ENCODE measurements around the gene HS6ST1.
"Not testable (repeated sequence)": the region's sequence is repeated elsewhere in the genome, so short reads cannot be mapped to it uniquely, and the experiment has no call there.

Gene HS6ST1

GRCh38 chr2:128267197-128267596 lies 51.5 kb downstream of the HS6ST1 start:
- DNase-seq = not testable (repeated sequence)

- DNase-seq = not testable (repeated sequence)
Measured at GRCh38 chr2:128266463-128266862, 52.2 kb downstream of the HS6ST1 start.

GRCh38 chr2:128265608-128265993 lies 53.1 kb downstream of the HS6ST1 start:
- not testable (repeated sequence) for DNase-seq

DNA sequence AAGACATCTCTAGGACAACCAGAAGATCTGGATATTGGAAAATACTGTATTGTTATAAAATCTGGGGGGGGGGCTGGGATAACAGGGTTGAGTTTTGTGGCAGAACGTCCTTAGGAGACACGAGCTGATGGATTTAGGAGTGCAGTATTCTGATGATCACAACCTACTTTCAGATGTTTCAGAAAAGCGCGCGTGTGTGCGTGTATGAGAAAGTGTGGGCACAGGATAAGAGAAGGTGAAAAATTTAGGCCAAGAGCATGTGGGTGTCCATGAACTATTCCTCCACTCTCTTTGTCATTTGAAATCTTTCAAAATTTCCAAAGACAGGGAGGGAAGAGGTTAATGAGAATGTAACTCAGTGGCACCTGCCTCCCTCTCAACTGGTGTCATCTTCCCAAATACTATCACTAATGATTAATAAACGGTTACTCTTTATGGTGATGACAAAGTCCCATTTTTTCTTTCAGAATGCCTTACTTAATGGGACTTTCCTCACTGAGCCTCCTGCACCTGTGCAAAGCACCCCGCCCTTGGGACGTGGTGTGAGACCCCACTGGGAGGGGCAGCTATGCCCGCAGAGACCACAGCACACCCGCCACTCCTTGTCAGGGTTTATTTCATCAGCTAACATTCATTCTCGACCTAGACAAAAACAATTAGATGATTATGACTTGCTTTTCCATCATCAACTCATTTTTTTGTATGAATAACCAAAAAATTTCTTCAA lies 53.6 kb downstream of the HS6ST1 start:
- DNase-seq = no peak

DNA sequence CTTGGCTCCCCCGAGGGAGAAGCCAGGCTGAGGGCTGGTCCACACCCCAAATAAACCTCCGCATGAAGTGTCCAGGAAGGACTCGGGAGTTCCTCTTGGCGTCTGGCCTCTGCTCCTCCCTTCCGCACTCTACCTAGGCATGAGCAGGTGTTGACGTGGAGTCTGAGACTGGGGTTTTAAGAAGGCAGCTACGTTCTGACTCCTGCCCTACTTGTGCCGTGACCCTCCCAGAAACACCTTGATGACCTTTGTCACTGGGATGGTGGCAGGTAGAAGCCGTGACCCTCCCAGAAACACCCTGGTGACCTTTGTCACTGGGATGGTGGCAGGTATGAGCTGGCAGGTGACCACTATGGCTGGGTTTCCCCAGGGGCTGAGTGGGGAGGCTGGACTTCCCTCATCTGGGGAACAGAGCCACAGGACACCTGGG lies 54.8 kb downstream of the HS6ST1 start:
- no peak for DNase-seq

GRCh38 chr2:128262315-128263253 lies 56.1 kb downstream of the HS6ST1 start:
- DNase-seq = no peak

DNA sequence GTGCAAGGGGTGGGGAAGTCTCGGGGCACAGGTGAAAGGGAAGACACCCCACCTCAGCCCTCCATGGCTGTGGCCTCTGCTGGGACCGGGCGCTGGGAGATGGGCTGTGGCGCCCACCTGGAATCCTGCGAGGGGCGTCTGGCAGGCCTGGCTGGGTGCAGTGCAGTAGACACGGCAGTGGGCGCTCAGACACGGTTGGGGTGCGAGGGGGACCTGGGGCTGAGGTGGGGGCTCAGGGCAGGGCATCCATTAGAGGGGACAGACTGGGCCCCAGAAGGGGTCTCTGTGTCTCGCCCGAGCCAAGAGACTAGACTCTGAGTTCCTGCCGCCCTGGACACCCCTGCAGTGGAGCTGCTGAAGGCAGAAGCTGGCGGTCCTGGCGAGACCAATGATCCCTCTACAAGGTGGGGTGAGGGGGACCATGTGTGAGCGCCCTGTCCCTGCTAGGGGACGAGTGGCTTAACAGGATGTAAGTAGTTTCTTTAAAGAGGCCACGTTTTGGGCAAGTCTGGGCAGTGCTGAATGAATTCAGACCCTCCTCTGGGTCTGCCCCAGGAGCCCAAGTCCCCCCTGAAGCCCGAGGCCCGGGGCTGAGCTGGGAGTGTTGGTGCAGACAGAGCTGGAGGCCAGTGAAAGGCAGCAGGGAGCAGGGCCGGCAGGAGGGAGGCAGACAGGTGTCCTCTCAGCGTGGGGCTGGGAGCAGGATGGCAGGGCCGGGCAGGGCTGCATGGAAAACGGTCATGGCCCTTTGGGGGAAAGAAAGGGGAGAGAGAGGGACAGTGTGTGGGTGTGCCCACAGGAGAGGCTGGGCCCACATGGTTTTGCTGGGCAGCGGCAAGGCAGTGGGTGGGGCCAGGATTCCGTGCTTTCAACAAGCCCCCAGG lies 57.2 kb downstream of the HS6ST1 start:
- no peak for DNase-seq

DNA sequence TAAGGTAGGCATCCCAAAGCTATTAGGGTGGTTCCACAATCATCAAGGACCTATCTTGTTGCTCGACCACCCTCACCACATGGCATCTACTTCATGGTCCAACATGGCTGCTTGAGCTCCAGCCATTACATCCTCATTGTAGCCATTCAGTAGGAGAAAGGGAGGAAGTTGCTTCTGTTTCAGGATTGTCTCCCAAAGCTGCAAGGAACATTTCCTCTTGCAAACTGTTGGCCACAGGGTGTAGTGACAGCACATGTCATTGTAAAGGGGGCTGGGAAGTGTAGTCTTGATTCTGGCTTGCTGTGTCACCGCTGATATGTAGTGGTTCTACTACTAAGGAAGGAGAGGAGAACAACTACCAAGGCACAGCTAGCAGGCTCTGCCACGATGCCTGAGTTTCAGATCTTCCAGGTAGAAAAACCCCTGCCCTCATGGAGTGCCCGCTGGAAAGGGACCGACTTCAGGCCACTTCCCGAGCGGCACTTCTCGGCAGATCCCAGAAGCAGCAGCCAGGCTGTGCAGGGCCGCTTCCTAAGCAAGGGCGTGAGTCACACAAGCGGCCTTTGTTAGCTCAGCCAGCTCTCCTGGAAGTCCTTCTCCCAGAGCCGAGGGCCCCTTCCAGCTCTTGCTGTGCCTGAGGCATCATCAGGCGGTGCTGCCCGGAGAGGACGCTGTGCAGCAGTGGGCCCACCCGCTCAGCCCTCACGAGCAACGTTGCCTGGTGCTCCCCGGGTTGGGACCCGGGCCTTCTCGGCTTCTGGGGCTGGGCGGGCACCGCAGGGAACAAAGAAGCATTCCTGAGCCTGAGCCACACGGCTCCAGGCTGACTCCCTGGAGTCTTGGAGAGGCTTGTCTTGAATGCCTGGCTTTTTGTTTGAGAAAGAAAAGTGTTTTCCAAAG lies 58.2 kb downstream of the HS6ST1 start:
- peak; percentile 81 for DNase-seq

GRCh38 chr2:128259585-128259984 lies 59.1 kb downstream of the HS6ST1 start:
- no peak for DNase-seq

DNA sequence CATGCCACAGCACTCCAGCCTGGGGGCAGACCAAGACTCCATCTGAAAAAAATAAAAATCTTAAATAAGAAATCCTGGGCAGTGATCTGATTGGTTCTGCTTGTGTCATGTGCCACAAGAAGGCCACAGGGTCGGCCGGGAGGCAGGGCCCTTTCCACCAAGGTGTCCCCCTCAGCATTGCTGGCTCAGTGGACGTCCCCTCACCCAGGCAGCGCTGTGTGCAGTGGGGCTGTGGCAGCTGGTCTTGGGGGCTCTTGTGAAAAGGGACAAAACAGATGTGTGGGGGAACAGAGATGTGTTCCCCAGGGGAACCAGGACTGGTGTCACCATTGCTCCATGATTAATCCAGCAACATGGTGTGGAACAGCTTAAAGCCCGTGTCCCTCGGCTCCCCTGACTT lies 60.5 kb downstream of the HS6ST1 start:
- no peak for DNase-seq

DNA sequence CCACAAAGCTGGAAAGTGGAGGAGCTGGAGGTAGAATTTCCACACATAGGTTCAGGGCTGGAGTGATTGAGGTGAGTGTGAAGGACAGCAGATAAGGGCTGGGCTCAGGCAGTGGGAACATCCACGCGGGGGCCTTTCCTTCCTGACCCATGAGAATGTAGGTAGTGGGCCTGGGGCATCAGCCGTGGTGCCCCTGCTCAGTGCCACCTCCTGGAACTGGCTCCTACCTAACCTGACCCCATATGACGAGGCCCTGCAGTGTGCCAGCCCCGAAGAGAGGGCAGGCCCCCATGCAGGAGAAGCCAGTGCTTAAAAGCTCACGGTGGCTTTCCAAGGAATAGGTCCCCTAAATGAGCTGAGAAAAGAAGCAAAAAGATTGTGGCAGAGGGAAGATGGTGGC lies 66.2 kb downstream of the HS6ST1 start:
- no peak for DNase-seq

- DNase-seq = not testable (repeated sequence)
Measured at GRCh38 chr2:128252086-128252485, 66.6 kb downstream of the HS6ST1 start.

DNA sequence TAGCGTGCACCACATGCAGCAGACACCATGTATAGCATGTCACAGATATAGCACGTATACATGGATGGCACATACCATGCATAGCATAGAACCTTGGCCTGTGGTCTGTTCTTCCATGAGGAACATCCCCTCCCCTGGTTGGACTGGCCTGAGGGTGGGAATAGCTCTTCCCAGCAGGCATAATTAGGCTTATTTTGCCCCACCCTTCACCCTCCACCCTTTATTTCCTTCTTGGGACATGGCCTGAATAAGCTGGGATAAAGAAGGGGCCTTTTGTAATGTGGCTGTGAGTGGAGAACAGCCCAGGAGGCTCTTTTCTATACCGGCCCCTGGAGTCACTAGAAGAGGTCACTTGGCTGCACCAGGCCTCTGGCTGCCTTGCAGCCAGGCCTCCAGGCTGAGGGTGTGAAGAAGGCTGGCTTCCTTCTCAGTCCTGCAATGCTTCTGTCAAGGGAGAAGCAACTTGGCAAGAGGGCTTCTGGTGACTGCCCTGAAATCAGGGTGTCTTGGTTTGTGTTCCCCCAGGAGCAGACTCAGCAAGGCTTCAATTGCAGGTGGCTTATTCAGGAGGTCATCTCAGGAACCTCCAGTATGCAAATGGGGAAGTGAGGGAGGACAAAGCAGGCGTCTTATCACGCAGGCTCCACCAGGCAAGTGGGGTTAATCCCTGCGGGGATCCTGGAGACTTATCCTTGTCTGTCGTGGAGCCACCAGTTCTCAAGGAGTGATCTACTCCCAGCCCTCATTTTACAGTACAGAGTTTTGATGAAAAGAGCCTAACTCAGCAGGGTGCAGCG lies 68.2 kb downstream of the HS6ST1 start:
- DNase-seq = no peak

GRCh38 chr2:128249555-128249954 lies 69.1 kb downstream of the HS6ST1 start:
- DNase-seq = no peak

- no peak for DNase-seq
Measured at GRCh38 chr2:128245813-128246212, 72.9 kb downstream of the HS6ST1 start.

DNA sequence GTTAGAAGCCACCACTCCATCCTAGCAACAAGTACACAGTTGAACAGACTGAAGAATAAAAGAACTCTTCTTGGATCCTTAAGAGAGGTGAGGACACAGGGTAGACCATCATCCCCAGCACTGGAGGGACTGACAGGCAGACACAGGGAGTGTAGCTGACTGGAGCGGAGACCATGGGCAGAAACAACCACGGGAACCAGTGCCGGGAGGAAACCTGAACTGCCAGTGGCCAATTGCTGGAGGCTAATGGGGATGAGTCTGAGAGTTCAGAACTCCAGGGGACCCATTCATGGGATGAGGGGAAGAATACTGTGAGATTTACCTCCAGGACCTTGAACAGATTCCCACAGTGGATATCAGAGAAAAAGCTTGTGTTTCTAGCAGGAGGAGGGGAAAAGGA lies 76.8 kb downstream of the HS6ST1 start:
- DNase-seq = no peak

DNA sequence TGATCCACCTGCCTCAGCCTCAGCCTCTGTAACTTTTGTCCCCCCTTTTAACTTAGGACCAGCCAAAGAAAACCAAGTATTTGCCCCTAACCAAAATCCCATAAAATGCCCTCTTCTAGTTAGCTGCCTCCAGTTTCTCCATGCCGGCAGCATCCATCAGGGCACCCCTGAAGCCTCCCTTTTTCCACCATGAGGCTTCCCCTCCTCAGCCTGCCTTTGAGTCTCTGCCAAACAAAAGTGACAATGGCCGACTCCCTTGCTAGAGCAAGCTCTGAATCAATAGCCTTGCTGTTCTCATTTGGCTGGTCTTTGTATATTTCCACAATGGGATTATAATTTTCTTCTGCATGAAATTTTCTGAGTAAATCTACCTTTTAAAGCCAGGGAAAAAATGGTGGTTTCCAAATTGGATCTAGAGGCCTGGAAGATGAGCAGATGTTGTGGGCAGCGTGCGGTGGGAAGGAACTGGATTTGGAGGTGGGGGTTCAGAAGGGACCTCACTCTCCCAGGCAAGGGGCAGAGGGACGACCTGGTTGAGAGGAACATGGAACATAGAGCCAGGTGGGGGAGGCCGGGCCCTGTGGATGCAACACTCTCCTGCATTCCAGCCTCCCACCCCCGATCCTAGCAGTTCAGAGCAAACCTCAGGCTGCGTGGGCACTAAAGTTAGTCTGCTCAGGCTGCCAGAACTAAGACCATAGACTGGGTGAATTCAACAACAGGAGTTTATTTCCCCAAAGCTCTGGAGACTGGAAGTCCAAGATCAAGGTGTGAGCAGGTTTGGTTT lies 80.6 kb downstream of the HS6ST1 start:
- DNase-seq = no peak

DNA sequence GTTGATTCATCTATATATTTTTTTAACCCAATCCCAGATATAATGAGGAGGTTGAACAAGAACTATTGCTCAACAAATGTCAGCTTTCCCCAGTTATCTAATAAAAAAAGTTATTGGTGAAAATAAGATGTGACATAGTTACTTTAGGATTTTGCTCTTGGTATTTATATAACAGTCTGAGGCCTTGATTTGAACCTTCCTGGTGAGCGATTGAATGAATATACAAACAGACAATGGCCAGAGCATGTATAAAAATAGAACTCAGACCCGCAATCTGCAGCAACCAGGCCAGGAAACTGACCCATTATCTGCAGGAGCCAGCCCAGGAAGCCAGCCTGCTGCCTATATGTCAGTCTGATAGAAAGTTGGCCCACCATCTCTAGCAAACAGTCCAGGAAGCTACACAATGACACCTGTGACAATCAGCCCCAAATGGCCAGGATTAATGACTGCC lies 81.6 kb downstream of the HS6ST1 start:
- no peak for DNase-seq

DNA sequence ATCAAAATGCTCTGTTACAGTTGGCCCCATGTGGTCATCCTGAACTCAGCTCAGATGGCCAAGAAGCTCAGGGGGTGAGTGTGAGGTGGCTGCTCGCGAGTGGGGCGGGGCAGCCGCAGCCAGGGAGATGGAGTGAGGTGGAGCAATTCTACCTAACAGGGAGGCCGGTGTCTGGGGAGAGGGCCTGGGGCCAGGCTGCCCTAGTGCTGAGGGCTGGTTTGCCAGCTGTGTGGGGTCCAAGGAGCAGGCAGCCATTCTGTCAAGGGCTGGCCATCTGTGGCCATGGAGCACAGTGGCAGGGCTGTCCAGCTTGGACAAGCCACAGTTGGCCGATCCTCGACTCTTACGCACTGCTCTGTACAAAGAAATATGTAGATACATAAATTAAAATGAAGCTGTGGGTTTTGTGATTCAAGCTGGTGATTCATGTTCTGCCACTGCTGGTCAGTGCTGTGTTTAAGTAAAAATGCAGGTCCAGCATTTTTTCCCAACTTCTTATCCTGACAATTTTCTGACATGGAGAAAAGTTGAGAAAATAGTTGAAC lies 82.1 kb downstream of the HS6ST1 start:
- no peak for DNase-seq

- DNase-seq = no peak
Measured at GRCh38 chr2:128235581-128235980, 83.1 kb downstream of the HS6ST1 start.
